ENCODE measurements around the gene MUC15.

The MUC15 gene

GRCh38 chr11:26575946-26576345 lies 3.9 kb upstream of the MUC15 start:
- DNase-seq (ENCODE audit: low read depth in 3 of 3, low spot score in 1 of 3), result no peak

- no peak for DNase-seq (ENCODE audit: low read depth in 3 of 3, low spot score in 1 of 3)
Observed at GRCh38 chr11:26573896-26574295, 1.8 kb upstream of the MUC15 start.

GRCh38 chr11:26572770-26573402 lies 823 bp upstream of the MUC15 start:
- no peak for DNase-seq (ENCODE audit: low read depth in 3 of 3, low spot score in 1 of 3)

GRCh38 chr11:26569646-26570045 lies 2.4 kb downstream of the MUC15 start:
- no peak for DNase-seq (ENCODE audit: low read depth in 3 of 3, low spot score in 1 of 3)

- DNase-seq (ENCODE audit: low read depth in 3 of 3, low spot score in 1 of 3), result no peak
Observed at GRCh38 chr11:26558190-26558589, 13.9 kb downstream of the MUC15 start.

- no peak for DNase-seq (ENCODE audit: low read depth in 3 of 3, low spot score in 1 of 3)
Observed at GRCh38 chr11:26557666-26558065, 14.4 kb downstream of the MUC15 start.

GRCh38 chr11:26556582-26556981 lies 15.5 kb downstream of the MUC15 start:
- no peak for DNase-seq (ENCODE audit: low read depth in 3 of 3, low spot score in 1 of 3)

- no peak for DNase-seq (ENCODE audit: low read depth in 3 of 3, low spot score in 1 of 3)
Observed at GRCh38 chr11:26554455-26554854, 17.6 kb downstream of the MUC15 start.

- no peak for DNase-seq (ENCODE audit: low read depth in 3 of 3, low spot score in 1 of 3)
Observed at GRCh38 chr11:26553182-26553581, 18.9 kb downstream of the MUC15 start.

GRCh38 chr11:26551186-26551801 lies 20.8 kb downstream of the MUC15 start:
- DNase-seq (ENCODE audit: low read depth in 3 of 3, low spot score in 1 of 3), result no peak

GRCh38 chr11:26550022-26550421 lies 22.0 kb downstream of the MUC15 start:
- DNase-seq (ENCODE audit: low read depth in 3 of 3, low spot score in 1 of 3), result no peak

GRCh38 chr11:26549176-26549575 lies 22.9 kb downstream of the MUC15 start:
- no peak for DNase-seq (ENCODE audit: low read depth in 3 of 3, low spot score in 1 of 3)

GRCh38 chr11:26541870-26542269 lies 30.2 kb downstream of the MUC15 start:
- DNase-seq (ENCODE audit: low read depth in 3 of 3, low spot score in 1 of 3), result no peak

GRCh38 chr11:26539517-26539916 lies 32.5 kb downstream of the MUC15 start:
- DNase-seq (ENCODE audit: low read depth in 3 of 3, low spot score in 1 of 3), result no peak

- DNase-seq (ENCODE audit: low read depth in 3 of 3, low spot score in 1 of 3), result no peak
Observed at GRCh38 chr11:26537341-26537740, 34.7 kb downstream of the MUC15 start.

- DNase-seq (ENCODE audit: low read depth in 3 of 3, low spot score in 1 of 3), result no peak
Observed at GRCh38 chr11:26527685-26528084, 44.4 kb downstream of the MUC15 start.

GRCh38 chr11:26522912-26523610 lies 49.0 kb downstream of the MUC15 start:
- no peak for DNase-seq (ENCODE audit: low read depth in 3 of 3, low spot score in 1 of 3)

GRCh38 chr11:26519469-26519868 lies 52.6 kb downstream of the MUC15 start:
- DNase-seq (ENCODE audit: low read depth in 3 of 3, low spot score in 1 of 3), result no peak

GRCh38 chr11:26512196-26512595 lies 59.9 kb downstream of the MUC15 start:
- no peak for DNase-seq (ENCODE audit: low read depth in 3 of 3, low spot score in 1 of 3)

GRCh38 chr11:26510756-26511155 lies 61.3 kb downstream of the MUC15 start:
- DNase-seq (ENCODE audit: low read depth in 3 of 3, low spot score in 1 of 3), result no peak

GRCh38 chr11:26510164-26510563 lies 61.9 kb downstream of the MUC15 start:
- no peak for DNase-seq (ENCODE audit: low read depth in 3 of 3, low spot score in 1 of 3)
